HFF-Myc (cell line): ENCODE measurements around the gene SIL1.
"Not testable (repeated sequence)": the region's sequence is repeated elsewhere in the genome, so short reads cannot be mapped to it uniquely, and the experiment has no call there.

ENCODE experiments used
- DNase-seq: peaks from one replicate; pipeline ENCODE4 v3.0.0-alpha.2; 2011; ENCODE audit warnings: low read depth; ENCODE audit errors: extremely low read depth
- H3K4me3 ChIP-seq: replicated peaks from 2 replicates; pipeline ENCODE4 v1.5.1; 2011; ENCODE audit warnings: low read depth, mild to moderate bottlenecking, control low read depth, low read length
- TF ChIP-seq, protein P1 (sequence below): IDR thresholded peaks from 2 replicates; pipeline ENCODE4 v1.5.1; 2012; ENCODE audit warnings: mild to moderate bottlenecking, low read depth, low read length, control low read depth; ENCODE audit errors: missing control alignments

Gene SIL1

GRCh38 chr5:139171779-139172404, 26.3 kb downstream of the SIL1 start:
- no peak for DNase-seq
- TF ChIP-seq, protein P1, sequence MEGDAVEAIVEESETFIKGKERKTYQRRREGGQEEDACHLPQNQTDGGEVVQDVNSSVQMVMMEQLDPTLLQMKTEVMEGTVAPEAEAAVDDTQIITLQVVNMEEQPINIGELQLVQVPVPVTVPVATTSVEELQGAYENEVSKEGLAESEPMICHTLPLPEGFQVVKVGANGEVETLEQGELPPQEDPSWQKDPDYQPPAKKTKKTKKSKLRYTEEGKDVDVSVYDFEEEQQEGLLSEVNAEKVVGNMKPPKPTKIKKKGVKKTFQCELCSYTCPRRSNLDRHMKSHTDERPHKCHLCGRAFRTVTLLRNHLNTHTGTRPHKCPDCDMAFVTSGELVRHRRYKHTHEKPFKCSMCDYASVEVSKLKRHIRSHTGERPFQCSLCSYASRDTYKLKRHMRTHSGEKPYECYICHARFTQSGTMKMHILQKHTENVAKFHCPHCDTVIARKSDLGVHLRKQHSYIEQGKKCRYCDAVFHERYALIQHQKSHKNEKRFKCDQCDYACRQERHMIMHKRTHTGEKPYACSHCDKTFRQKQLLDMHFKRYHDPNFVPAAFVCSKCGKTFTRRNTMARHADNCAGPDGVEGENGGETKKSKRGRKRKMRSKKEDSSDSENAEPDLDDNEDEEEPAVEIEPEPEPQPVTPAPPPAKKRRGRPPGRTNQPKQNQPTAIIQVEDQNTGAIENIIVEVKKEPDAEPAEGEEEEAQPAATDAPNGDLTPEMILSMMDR, result no peak
- H3K4me3 ChIP-seq, result no peak overlapping the region

- no peak for DNase-seq
- H3K4me3 ChIP-seq, result no peak overlapping the region
- TF ChIP-seq, protein P1, result no peak
Observed at GRCh38 chr5:139167952-139168720, 30.0 kb downstream of the SIL1 start.

DNA sequence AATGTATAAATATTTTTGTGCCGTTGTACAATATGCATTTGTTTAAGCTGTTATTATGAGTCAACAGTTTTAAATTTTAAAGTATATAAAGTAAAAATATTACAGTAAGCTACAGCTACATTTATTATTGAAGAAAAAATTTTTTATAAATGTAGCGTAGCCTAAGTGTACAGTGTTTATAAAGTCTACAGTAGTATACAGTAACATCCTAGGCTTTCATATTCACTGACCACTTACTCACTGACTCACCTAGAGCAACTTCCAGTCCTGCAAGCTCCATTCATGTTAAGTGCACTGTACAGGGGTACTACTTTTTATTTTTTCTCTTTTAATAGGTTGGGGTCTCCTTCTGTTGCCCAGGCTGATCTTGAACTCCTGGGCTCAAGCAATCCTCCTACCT, 30.6 kb downstream of the SIL1 start:
- TF ChIP-seq, protein P1, result no peak
- H3K4me3 ChIP-seq, result no peak overlapping the region
- DNase-seq, result no peak

DNA sequence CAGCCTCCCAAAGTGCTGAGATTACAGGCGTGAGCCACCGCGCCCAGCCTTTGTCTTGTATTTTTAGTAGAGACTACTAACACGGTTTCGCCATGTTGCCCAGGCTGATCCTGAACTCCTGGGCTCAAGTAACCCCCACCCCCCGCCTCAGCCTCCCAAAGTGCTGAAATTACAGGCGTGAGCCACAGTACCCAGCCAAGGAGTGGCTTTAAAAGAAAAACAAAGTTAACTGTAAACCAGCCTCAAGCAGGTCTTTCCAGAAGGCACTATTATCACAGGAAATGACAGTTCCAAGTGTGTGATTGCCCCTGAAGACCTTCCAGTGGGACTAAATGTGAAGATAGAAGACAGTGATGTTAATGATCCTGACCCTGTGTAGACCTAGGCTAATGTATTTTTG, 31.1 kb downstream of the SIL1 start:
- no peak overlapping the region for H3K4me3 ChIP-seq
- DNase-seq, result no peak
- TF ChIP-seq, protein P1, result no peak

GRCh38 chr5:139164897-139165296, 33.3 kb downstream of the SIL1 start:
- not testable (repeated sequence) for DNase-seq, H3K4me3 ChIP-seq

GRCh38 chr5:139164020-139164419, 34.1 kb downstream of the SIL1 start:
- DNase-seq, result no peak
- TF ChIP-seq, protein P1, result no peak
- no peak overlapping the region for H3K4me3 ChIP-seq

DNA sequence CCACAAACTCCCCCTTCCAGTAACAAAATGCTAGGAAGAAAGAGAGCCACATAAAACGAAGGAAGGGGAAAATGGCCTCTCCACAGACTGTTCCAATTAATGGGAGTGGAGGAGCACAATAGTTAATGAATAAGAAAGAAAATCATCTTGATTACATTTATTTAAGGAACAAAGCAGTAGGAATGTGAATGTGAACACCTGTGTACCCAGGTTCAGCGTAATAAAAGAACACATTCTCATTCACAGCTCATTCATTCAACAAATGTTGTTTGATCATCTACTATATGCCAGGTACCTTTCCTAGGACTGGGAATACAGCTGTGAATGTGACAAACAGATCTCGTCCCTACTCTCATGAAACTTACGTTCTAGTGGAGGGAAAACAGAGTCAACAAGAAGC, 35.7 kb downstream of the SIL1 start:
- TF ChIP-seq, protein P1, result no peak

More for the DNA sequence above, 35.7 kb downstream of the SIL1 start:
- no peak overlapping the region for H3K4me3 ChIP-seq
- DNase-seq, result no peak
